ENCODE data around the gene MGAT4A. TPM values are rescaled to one million over a fixed set of nuclear protein-coding genes. Genes with fewer than 3 reads are reported as not detected.

The MGAT4A gene
- total RNA-seq, 2 experiments from 2014 or later = 200 to 204 TPM

- no peaks in the 10 kb centered on the region for H3K9me3 ChIP-seq (ENCODE audit: control insufficient read depth in 1 of 2, insufficient read depth in 1 of 2, low read length in 2 of 2)
- ChIA-PET POLR2A (no interaction called here), CTCF (no interaction called here)
- TF ChIP-seq CTCF (IDR thresholded peaks at IDR 0.05) = no peak
- no peaks in the 10 kb centered on the region for H3K27me3 Mint-ChIP-seq
- H3K4me3 Mint-ChIP-seq = no peak overlapping the region
- H3K27me3 ChIP-seq (ENCODE audit: control insufficient read depth in 1 of 2, insufficient read depth in 2 of 2, low read length in 2 of 2) = no peaks in the 10 kb centered on the region
- no peak overlapping the region for H3K27ac Mint-ChIP-seq
- H3K9me3 Mint-ChIP-seq = no peaks in the 10 kb centered on the region
- peaks cover 3% of the 10 kb centered on the region for H3K4me1 Mint-ChIP-seq (ENCODE audit: low read depth)
- DNase-seq (no peak), ATAC-seq (ENCODE audit: poor library complexity) (no peak)
- no peak overlapping the region for H3K27ac ChIP-seq (ENCODE audit: low read depth in 1 of 2, low read length in 2 of 2)
- intact Hi-C loops (cut with DNase I, micrococcal nuclease) = no loop called here
- H3K36me3 ChIP-seq (ENCODE audit: insufficient read depth, low read length) = peaks cover 96% of the 10 kb centered on the region
- H3K4me3 ChIP-seq (ENCODE audit: low read length) = no peak overlapping the region
- peaks cover 94% of the 10 kb centered on the region for H3K36me3 Mint-ChIP-seq (ENCODE audit: low read depth)
- H3K4me1 ChIP-seq (ENCODE audit: insufficient read depth, low read length) = no peaks in the 10 kb centered on the region
Observed at GRCh38 chr2:98582523-98582922, 148.4 kb downstream of the MGAT4A start.

GRCh38 chr2:98580656-98581284 is 150.2 kb downstream of the MGAT4A start:
- POLR2A ChIA-PET = no interaction called here
- no peak overlapping the region for H3K27ac Mint-ChIP-seq
- peaks cover 94% of the 10 kb centered on the region for H3K36me3 Mint-ChIP-seq (ENCODE audit: low read depth)

GRCh38 chr2:98579926-98580325 is 151.0 kb downstream of the MGAT4A start:
- Mint-ChIP-seq H3K36me3 (ENCODE audit: low read depth) (peaks cover 95% of the 10 kb centered on the region), H3K4me3 (no peak overlapping the region), H3K27me3 (no peaks in the 10 kb centered on the region), H3K4me1 (ENCODE audit: low read depth) (no peaks in the 10 kb centered on the region), H3K27ac (no peak overlapping the region), H3K9me3 (no peaks in the 10 kb centered on the region)
- Histone ChIP-seq H3K36me3 (ENCODE audit: insufficient read depth, low read length) (peaks cover 97% of the 10 kb centered on the region), H3K4me3 (ENCODE audit: low read length) (no peak overlapping the region), H3K27ac (ENCODE audit: low read depth in 1 of 2, low read length in 2 of 2) (no peak overlapping the region), H3K27me3 (ENCODE audit: control insufficient read depth in 1 of 2, insufficient read depth in 2 of 2, low read length in 2 of 2) (no peaks in the 10 kb centered on the region), H3K4me1 (ENCODE audit: insufficient read depth, low read length) (no peaks in the 10 kb centered on the region), H3K9me3 (ENCODE audit: control insufficient read depth in 1 of 2, insufficient read depth in 1 of 2, low read length in 2 of 2) (no peaks in the 10 kb centered on the region)
- no peak for TF ChIP-seq CTCF (IDR thresholded peaks at IDR 0.05)
- DNase-seq (no peak), ATAC-seq (ENCODE audit: poor library complexity) (no peak)
- intact Hi-C loops (cut with DNase I, micrococcal nuclease) = no loop called here
- CTCF ChIA-PET = interaction anchor here (0.5 to 0.7 kb wide), 3 partner anchors 11 to 709 kb away, joined by 3 to 4 read pairs (median 3); no protein-coding TSS in a partner anchor
- POLR2A ChIA-PET = no interaction called here

More at GRCh38 chr2:98580656-98581284, 150.2 kb downstream of the MGAT4A start:
- ATAC-seq (ENCODE audit: poor library complexity) (no peak), DNase-seq (no peak)
- intact Hi-C loops (cut with DNase I, micrococcal nuclease) = no loop called here
- Mint-ChIP-seq H3K9me3 (no peaks in the 10 kb centered on the region), H3K4me3 (no peak overlapping the region), H3K27me3 (no peaks in the 10 kb centered on the region), H3K4me1 (ENCODE audit: low read depth) (no peaks in the 10 kb centered on the region)
- CTCF ChIA-PET = interaction anchor here (1.2 kb wide), 1 partner anchor 257 kb away, joined by 6 read pairs; no protein-coding TSS in a partner anchor
- no peaks in the 10 kb centered on the region for H3K9me3 ChIP-seq (ENCODE audit: control insufficient read depth in 1 of 2, insufficient read depth in 1 of 2, low read length in 2 of 2)
- H3K27ac ChIP-seq (ENCODE audit: low read depth in 1 of 2, low read length in 2 of 2) = no peak overlapping the region
- peaks cover 97% of the 10 kb centered on the region for H3K36me3 ChIP-seq (ENCODE audit: insufficient read depth, low read length)
- TF ChIP-seq CTCF (IDR thresholded peaks at IDR 0.05) = no peak
- H3K4me3 ChIP-seq (ENCODE audit: low read length) = no peak overlapping the region
- H3K4me1 ChIP-seq (ENCODE audit: insufficient read depth, low read length) = no peaks in the 10 kb centered on the region
- no peaks in the 10 kb centered on the region for H3K27me3 ChIP-seq (ENCODE audit: control insufficient read depth in 1 of 2, insufficient read depth in 2 of 2, low read length in 2 of 2)
